Measurements from ENCODE around the gene POMGNT1.
"Not testable (repeated sequence)": the region's sequence is repeated elsewhere in the genome, so short reads cannot be mapped to it uniquely, and the experiment has no call there.

GRCh38 chr1:46238865-46239264 is 40.6 kb upstream of the POMGNT1 start:
- not testable (repeated sequence) for TF ChIP-seq EP300 (conservative IDR thresholded peaks at IDR 0.05; ENCODE audit: poor library complexity, severe bottlenecking); CTCF (IDR thresholded peaks at IDR 0.05; ENCODE audit: poor library complexity, severe bottlenecking)

Data from neural cell (in vitro differentiated cells).